DOHH2 (cell line): ENCODE measurements around the gene AHRR.

Experiments used
- H3F3A ChIP-seq: fragments of 200-600 bp; sonication (generic), shearing (Covaris generic); 2 replicates; pipeline ENCODE4 v1.6.0; 2016; ENCODE audit warnings: antibody characterized with exemption, mild to moderate bottlenecking; ENCODE audit not compliant: control insufficient read depth, insufficient read depth
- H3K27ac ChIP-seq: fragments of 200-600 bp; sonication (generic); 2 replicates; pipeline ENCODE4 v1.5.1; 2014; ENCODE audit warnings: low read depth, mild to moderate bottlenecking, low read length, moderate library complexity
- H3K27me3 ChIP-seq: fragments of 200-600 bp; sonication (generic); 2 replicates; pipeline ENCODE4 v1.6.1; 2014; ENCODE audit warnings: mild to moderate bottlenecking, low read length, mixed read lengths; ENCODE audit not compliant: control insufficient read depth
- H3K36me3 ChIP-seq: fragments of 200-600 bp; sonication (generic); 2 replicates; pipeline ENCODE4 v1.6.1; 2014; ENCODE audit warnings: mild to moderate bottlenecking, low read length, moderate library complexity, mixed read lengths; ENCODE audit not compliant: control insufficient read depth
- H3K4me1 ChIP-seq: fragments of 200-600 bp; sonication (generic); 2 replicates; pipeline ENCODE4 v1.6.1; 2014; ENCODE audit warnings: mild to moderate bottlenecking, low read length, mixed read lengths; ENCODE audit not compliant: control insufficient read depth
- H3K4me2 ChIP-seq: fragments of 200-600 bp; sonication (generic); 2 replicates; pipeline ENCODE4 v1.6.0; 2014; ENCODE audit warnings: mild to moderate bottlenecking, low read length, moderate library complexity
- H3K4me3 ChIP-seq: fragments of 200-600 bp; sonication (generic); 2 replicates; pipeline ENCODE4 v1.5.1; 2014; ENCODE audit warnings: mild to moderate bottlenecking, low read length, mixed read lengths
- H3K79me2 ChIP-seq: fragments of 200-600 bp; sonication (generic); 2 replicates; pipeline ENCODE4 v1.6.1; 2014; ENCODE audit warnings: mild to moderate bottlenecking, low read length, mixed read lengths; ENCODE audit not compliant: control insufficient read depth
- H3K9me2 ChIP-seq: fragments of 200-600 bp; sonication (generic); replicated peaks from 2 replicates; pipeline ENCODE4 v1.6.1; 2014; ENCODE audit warnings: mild to moderate bottlenecking, low read length, mixed read lengths; ENCODE audit not compliant: control insufficient read depth
- H3K9me3 ChIP-seq: fragments of 200-600 bp; sonication (generic); 2 replicates; pipeline ENCODE4 v1.6.1; 2014; ENCODE audit warnings: antibody characterized with exemption, low read length, mixed read lengths; ENCODE audit not compliant: control insufficient read depth, insufficient read depth
- H4K20me1 ChIP-seq: fragments of 200-600 bp; sonication (generic); 2 replicates; pipeline ENCODE4 v1.6.0; 2014; ENCODE audit warnings: low read depth, mild to moderate bottlenecking, antibody characterized with exemption, low read length, moderate library complexity; ENCODE audit not compliant: control insufficient read depth, insufficient read depth
- CTCF ChIP-seq: fragments of 200-600 bp; sonication (generic); IDR thresholded peaks from one replicate; pipeline ENCODE4 v1.5.1; 2014; ENCODE audit warnings: antibody characterized with exemption, mild to moderate bottlenecking, low read depth, low read length; ENCODE audit not compliant: poor library complexity, severe bottlenecking
- EZH2phosphoT487 ChIP-seq: fragments of 200-600 bp; sonication (generic); IDR thresholded peaks from 2 replicates; pipeline ENCODE4 v1.6.1; 2017; ENCODE audit warnings: borderline replicate concordance, mild to moderate bottlenecking, antibody characterized with exemption, low read length, moderate library complexity, mixed read lengths

Gene AHRR

GRCh38 chr5:372556-372995, 51.1 kb downstream of the AHRR start:
- Histone ChIP-seq H3K36me3 (peaks cover 70% of the 10 kb centered on the region), H3K79me2 (peaks cover 58% of the 10 kb centered on the region), H3K27ac (peak overlapping the region; percentile 84), H3K4me3 (peak overlapping the region; percentile 77), H3K9me3 (no peaks in the 10 kb centered on the region), H3K4me2 (peak overlapping the region; percentile 97), H3K27me3 (no peaks in the 10 kb centered on the region), H3K9me2 (no peaks in the 10 kb centered on the region), H3F3A (peaks cover 10% of the 10 kb centered on the region), H4K20me1 (no peaks in the 10 kb centered on the region), H3K4me1 (peaks cover 98% of the 10 kb centered on the region)
- TF ChIP-seq EZH2phosphoT487 = no peak

- Histone ChIP-seq H3K4me3 (peak overlapping the region; percentile 77), H3K4me1 (peaks cover 98% of the 10 kb centered on the region), H3K79me2 (peaks cover 55% of the 10 kb centered on the region), H3K4me2 (peak overlapping the region; percentile 97), H4K20me1 (no peaks in the 10 kb centered on the region), H3K36me3 (peaks cover 68% of the 10 kb centered on the region), H3K27ac (peak overlapping the region; percentile 84), H3K9me2 (no peaks in the 10 kb centered on the region), H3K9me3 (no peaks in the 10 kb centered on the region), H3K27me3 (no peaks in the 10 kb centered on the region), H3F3A (peaks cover 14% of the 10 kb centered on the region)
- TF ChIP-seq CTCF (no peak), EZH2phosphoT487 (no peak)
Observed at GRCh38 chr5:372996-373709, 51.6 kb downstream of the AHRR start.

- H3K4me2 ChIP-seq = peak overlapping the region; percentile 97
- peak overlapping the region; percentile 77 for H3K4me3 ChIP-seq
- peaks cover 98% of the 10 kb centered on the region for H3K4me1 ChIP-seq
- peaks cover 66% of the 10 kb centered on the region for H3K36me3 ChIP-seq
- H3K79me2 ChIP-seq = peaks cover 53% of the 10 kb centered on the region
- H3K27ac ChIP-seq = peak overlapping the region; percentile 84
- TF ChIP-seq CTCF (no peak), EZH2phosphoT487 (no peak)
- no peaks in the 10 kb centered on the region for H3K27me3 ChIP-seq
- peaks cover 14% of the 10 kb centered on the region for H3F3A ChIP-seq
- H3K9me3 ChIP-seq = no peaks in the 10 kb centered on the region
- H4K20me1 ChIP-seq = no peaks in the 10 kb centered on the region
- H3K9me2 ChIP-seq = no peaks in the 10 kb centered on the region
Observed at GRCh38 chr5:373710-374602, 52.4 kb downstream of the AHRR start.
